HG03432 (cell line): ENCODE measurements around the gene H2AZ2.
"Not testable (repeated sequence)": the region's sequence is repeated elsewhere in the genome, so short reads cannot be mapped to it uniquely, and the experiment has no call there.

ENCODE experiments used
- ATAC-seq: cut with Tn5 transposase; IDR thresholded peaks from one replicate; pipeline ENCODE4 v1.9.1; 2021; ENCODE audit warnings: mild to moderate bottlenecking, moderate library complexity; ENCODE audit not compliant: unreplicated experiment

H2AZ2 gene

DNA sequence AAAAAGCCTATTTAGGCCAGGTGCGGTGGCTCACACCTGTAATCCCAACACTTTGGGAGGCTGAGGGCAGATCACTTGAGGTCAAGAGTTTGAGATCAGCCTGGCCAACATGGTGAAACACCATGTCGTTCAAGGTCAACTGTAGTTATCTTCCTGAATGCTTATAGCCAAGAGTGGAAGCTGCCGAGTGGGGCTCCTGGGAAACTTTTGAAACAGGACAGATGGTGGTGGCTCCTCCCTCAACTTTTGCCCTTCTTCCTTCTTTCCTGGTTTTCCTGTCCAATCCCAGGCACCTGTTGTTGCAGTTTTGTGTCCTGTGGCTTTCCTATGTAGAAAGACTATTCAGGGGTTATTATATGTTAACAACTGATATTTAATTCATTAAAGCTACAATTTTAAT, 60.1 kb downstream of the H2AZ2 start:
- ATAC-seq: no peak

DNA sequence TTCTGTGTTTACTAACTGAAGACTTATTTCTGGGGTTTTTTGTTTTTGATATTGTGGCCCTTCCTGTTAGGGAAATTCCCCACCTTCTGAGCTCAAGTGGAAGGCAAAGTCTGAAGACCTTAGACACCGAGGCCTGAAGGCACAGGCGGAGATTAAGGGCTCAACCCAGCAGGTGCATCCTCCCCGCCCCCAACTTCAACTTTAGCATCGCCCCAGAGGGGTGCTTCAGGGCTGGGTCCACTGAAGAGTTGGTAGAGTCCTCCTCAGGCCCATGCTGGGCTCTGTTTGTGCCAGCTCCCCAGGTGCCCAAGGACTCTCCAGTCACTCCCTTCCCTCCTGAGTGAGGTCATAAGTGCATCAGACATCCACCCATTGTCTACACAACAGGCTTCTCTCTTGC, 60.8 kb downstream of the H2AZ2 start:
- ATAC-seq: no peak

DNA sequence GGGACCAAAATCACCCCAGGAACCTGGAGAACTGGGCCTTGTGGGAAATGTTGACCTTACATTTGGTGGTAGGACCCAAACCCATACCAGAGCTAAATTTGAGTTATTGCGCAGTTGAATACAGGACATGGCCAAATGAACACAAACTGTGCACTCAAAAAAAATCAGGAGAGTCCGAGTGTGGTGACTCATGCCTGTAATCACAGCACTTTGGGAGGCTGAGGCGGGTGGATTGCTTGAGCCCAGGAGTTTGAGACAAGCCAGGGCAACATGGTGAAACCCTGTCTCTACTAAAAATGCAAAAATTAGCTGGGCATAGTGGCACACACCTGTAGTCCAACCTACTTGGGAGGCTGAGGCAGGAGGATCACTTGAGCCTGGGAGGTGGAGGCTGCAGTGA, 62.7 kb downstream of the H2AZ2 start:
- not testable (repeated sequence) for ATAC-seq

DNA sequence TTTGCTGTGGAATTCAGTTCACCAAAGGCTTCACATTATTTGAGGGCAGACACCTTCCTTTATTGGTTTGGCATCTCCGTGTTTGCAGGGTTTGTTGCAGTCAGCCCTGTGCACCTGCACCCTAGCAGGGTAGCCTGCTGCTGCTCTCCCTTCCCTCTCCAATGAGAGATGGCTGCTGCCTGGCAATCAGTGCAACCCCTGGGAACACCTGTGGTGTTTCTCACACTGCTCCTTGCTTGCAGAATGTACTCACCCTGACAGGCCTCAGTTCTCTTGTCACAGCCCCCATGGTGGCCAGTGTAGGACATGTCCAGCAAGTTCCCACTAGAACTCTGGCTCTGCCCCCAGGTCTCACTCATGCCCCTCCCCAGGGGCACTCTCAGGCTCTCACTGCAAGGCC, 63.5 kb downstream of the H2AZ2 start:
- ATAC-seq: no peak

DNA sequence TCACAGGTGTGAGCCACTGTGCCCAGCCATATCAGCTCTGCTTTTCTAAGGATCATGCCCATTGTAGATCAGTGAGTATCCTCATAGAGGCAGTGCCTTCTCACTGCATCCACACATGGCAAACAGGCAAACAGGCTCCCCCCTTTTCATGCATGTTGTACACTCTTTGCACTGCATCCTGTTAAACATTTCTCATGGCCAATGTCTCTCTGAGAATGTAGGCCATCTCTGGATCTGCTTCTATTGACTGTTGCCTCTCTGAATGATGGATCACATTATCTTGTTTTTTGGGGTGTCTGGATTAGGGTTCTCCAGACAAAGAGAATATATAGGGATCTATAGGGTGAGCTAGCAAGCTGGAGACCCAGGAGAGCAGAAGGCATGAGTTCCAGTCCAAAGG, 64.5 kb downstream of the H2AZ2 start:
- no peak for ATAC-seq

DNA sequence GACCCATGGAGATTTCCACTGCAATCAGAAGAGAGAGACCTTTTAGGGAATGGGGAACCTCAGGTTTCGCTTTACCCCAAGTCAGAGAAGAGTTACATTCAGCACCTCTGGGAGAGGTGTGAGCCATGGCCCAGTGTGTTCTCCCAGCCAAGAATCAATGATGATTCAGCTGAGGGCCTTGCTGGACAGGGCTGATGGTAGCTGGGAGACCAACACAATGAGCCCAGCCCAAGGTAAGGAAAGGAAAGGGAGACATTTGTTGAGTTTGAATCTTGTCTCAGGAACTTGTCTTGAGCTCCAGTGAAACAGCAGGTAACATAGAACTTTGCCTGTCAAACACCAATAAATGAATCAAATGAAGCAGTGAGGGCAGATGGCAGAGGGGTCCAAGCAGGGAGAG, 65.4 kb downstream of the H2AZ2 start:
- no peak for ATAC-seq
